K562 (cell line): ENCODE data around the gene ZNF785. TPM values are rescaled to one million over a fixed set of nuclear protein-coding genes. Genes with fewer than 3 reads are reported as not detected.
A peak's percentile ranks its signal among the peaks of the same experiment; 100 is the strongest.

Source experiments
- ETV6 ChIP-seq, 3 experiments: fragments of 150-350 bp in 1 of 3; sonication (generic) in 1 of 3; formaldehyde crosslinking in 1 of 3; IDR thresholded peaks; 2 replicates each; pipeline versions ENCODE4 v1.6.1 to v1.8.0; 2014 to 2022; ENCODE audit warnings: borderline replicate concordance in 2 of 3, low read depth in 2 of 3, antibody characterized with exemption in 1 of 3, low read length in 1 of 3, mild to moderate bottlenecking in 1 of 3, missing genetic modification reagents in 1 of 3
- HLTF ChIP-seq: fragments of 450-650 bp; IDR thresholded peaks from 2 replicates; pipeline ENCODE4 v1.6.1; 2016
- NR2C1 ChIP-seq, 2 experiments: fragments of 450-650 bp; IDR thresholded peaks; 2 replicates each; pipeline ENCODE4 v1.6.1; 2017; ENCODE audit warnings: mild to moderate bottlenecking in 2 of 2, antibody characterized with exemption in 1 of 2, inconsistent platforms in 1 of 2, missing compliant biosample characterization in 1 of 2, missing genetic modification characterization in 1 of 2
- polyA plus RNA-seq, 8 experiments: library from polyadenylated mRNA; depleted of rRNA in 4 of 8; stranded (reverse) in 5 of 8; unstranded in 3 of 8; fragments of >200 nt; fragmentation: Nextera tagmentation in 2 of 8; fragmentation: Illumina TruSeq in 1 of 8; extraction: Ambion mirVana in 2 of 8; extraction: Trizol in 1 of 8; gene quantifications; 2 replicates each; pipeline versions ENCODE4 v1.2.1 to v1.2.3, GENCODE V29; 2011 to 2014; ENCODE audit warnings: inconsistent platforms in 1 of 8, missing spikeins in 1 of 8
- total RNA-seq, 7 experiments: library from RNA; depleted of rRNA in 6 of 7; stranded (reverse); fragments of >200 nt in 6 of 7; fragmentation: Illumina TruSeq in 2 of 7; extraction: Trizol in 2 of 7; gene quantifications; 2 replicates each; pipeline versions ENCODE4 v1.2.1 to v1.2.3, GENCODE V29; 2011 to 2021; ENCODE audit warnings: low replicate concordance in 1 of 7
- TF ChIP-seq, protein P1 (sequence below), 2 experiments: IDR thresholded peaks in 1 of 2; conservative IDR thresholded peaks in 1 of 2; 2 replicates each; pipeline ENCODE4 v1.6.1; 2016; ENCODE audit warnings: low read depth in 2 of 2, mild to moderate bottlenecking in 1 of 2, missing compliant biosample characterization in 1 of 2, missing genetic modification characterization in 1 of 2, moderate library complexity in 1 of 2
- TF ChIP-seq, protein P2 (sequence below): fragments of 200-800 bp; sonication (Bioruptor generic); IDR thresholded peaks from 2 replicates; pipeline ENCODE4 v1.6.1; 2017; ENCODE audit warnings: missing genetic modification characterization, missing compliant biosample characterization
- TF ChIP-seq, protein P3 (sequence below): fragments of 450-650 bp; IDR thresholded peaks from 2 replicates; pipeline ENCODE4 v1.6.1; 2014; ENCODE audit warnings: low read depth, mild to moderate bottlenecking, moderate library complexity, borderline replicate concordance
- TF ChIP-seq, protein P4 (sequence below), 2 experiments: IDR thresholded peaks; 2 replicates each; pipeline ENCODE4 v1.6.1; 2012; ENCODE audit warnings: improper control_type of control experiment in 2 of 2, low read depth in 2 of 2, low read length in 2 of 2, borderline replicate concordance in 1 of 2
- TF ChIP-seq, protein P5 (sequence below), 2 experiments: IDR thresholded peaks; 2 replicates each; pipeline ENCODE4 v1.6.1; 2011; ENCODE audit warnings: borderline replicate concordance in 1 of 2, control low read depth in 1 of 2, low read depth in 1 of 2, low read length in 1 of 2, mild to moderate bottlenecking in 1 of 2, mixed read lengths in 1 of 2, moderate library complexity in 1 of 2; ENCODE audit not compliant: insufficient read depth in 1 of 2, insufficient read length in 1 of 2, poor library complexity in 1 of 2, severe bottlenecking in 1 of 2; ENCODE audit errors: extremely low read depth in 1 of 2

Gene ZNF785
- total and polyA plus RNA-seq, 9 of the 15 experiments (the other 6 are each of a cell fraction or from before 2014, with no cell fraction given), result 0.64 to 11.0 (median 6.4) TPM

DNA sequence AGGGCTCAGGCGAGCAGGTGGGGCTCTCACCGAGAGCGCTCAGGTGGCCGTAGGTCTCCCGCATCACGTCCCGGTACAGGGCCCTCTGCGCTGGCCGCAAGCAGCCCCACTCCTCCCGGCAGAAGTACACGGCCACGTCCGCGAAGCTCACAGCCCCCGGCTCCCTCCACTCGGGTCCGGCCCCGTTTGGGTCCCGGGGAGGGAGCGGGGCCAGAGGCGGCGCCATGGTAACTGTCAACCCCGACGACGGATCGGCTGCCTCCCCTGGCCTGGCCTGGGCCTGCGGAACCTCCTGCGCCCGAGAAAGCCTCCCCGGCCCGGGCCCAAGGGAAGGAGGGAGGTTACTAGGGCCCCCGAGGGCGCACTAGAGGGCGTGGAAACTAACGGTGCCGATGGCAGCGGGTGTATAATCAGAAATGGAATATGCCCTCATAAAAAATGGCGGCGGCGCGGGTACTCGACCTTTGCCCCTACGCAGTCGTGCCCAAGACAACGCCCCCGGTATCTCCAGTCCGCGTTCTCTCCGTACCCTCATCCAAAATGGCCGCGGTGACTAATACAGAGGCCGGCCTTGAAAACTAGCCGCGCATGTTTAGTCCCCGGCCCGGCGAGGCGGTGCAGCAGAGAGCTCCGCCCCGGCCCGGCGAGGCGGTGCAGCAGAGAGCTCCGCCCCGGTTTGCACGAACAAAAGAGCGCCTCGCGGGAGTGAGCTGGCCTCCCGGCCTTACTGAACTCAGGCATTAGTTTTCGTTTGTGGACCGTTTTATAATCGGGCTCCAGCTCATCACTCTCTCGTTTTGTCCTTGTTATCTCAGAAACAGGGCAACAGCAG is 27.3 kb downstream of the ZNF785 start, which contains the start of gene ZNF764 (continued):
- TF ChIP-seq, protein P1, sequence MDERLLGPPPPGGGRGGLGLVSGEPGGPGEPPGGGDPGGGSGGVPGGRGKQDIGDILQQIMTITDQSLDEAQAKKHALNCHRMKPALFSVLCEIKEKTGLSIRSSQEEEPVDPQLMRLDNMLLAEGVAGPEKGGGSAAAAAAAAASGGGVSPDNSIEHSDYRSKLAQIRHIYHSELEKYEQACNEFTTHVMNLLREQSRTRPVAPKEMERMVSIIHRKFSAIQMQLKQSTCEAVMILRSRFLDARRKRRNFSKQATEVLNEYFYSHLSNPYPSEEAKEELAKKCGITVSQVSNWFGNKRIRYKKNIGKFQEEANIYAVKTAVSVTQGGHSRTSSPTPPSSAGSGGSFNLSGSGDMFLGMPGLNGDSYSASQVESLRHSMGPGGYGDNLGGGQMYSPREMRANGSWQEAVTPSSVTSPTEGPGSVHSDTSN (CRISPR knock-in tag; IDR thresholded peaks at IDR 0.05; ENCODE audit: low read depth), result no peak
- TF ChIP-seq, protein P1 (tag; conservative IDR thresholded peaks at IDR 0.05; ENCODE audit: low read depth), result no peak
- TF ChIP-seq, protein P2, sequence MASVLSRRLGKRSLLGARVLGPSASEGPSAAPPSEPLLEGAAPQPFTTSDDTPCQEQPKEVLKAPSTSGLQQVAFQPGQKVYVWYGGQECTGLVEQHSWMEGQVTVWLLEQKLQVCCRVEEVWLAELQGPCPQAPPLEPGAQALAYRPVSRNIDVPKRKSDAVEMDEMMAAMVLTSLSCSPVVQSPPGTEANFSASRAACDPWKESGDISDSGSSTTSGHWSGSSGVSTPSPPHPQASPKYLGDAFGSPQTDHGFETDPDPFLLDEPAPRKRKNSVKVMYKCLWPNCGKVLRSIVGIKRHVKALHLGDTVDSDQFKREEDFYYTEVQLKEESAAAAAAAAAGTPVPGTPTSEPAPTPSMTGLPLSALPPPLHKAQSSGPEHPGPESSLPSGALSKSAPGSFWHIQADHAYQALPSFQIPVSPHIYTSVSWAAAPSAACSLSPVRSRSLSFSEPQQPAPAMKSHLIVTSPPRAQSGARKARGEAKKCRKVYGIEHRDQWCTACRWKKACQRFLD, result peak; percentile 80; the same call in 1 of the 2 replicates
- TF ChIP-seq, protein P3, sequence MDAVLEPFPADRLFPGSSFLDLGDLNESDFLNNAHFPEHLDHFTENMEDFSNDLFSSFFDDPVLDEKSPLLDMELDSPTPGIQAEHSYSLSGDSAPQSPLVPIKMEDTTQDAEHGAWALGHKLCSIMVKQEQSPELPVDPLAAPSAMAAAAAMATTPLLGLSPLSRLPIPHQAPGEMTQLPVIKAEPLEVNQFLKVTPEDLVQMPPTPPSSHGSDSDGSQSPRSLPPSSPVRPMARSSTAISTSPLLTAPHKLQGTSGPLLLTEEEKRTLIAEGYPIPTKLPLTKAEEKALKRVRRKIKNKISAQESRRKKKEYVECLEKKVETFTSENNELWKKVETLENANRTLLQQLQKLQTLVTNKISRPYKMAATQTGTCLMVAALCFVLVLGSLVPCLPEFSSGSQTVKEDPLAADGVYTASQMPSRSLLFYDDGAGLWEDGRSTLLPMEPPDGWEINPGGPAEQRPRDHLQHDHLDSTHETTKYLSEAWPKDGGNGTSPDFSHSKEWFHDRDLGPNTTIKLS, result 0 out of 2 replicates have a peak, but pooled peaks have one; percentile 68
- TF ChIP-seq ETV6 (IDR thresholded peaks at IDR 0.05; ENCODE audit: borderline replicate concordance in 1 of 2, low read depth in 2 of 2, low read length in 1 of 2) (no peak), ETV6 (CRISPR knock-in tag; IDR thresholded peaks at IDR 0.05; ENCODE audit: borderline replicate concordance) (no peak), HLTF (no peak), NR2C1 (IDR thresholded peaks at IDR 0.05) (peak; percentile 98), NR2C1 (tag; IDR thresholded peaks at IDR 0.05) (peak; percentile 100)
- TF ChIP-seq, protein P4, sequence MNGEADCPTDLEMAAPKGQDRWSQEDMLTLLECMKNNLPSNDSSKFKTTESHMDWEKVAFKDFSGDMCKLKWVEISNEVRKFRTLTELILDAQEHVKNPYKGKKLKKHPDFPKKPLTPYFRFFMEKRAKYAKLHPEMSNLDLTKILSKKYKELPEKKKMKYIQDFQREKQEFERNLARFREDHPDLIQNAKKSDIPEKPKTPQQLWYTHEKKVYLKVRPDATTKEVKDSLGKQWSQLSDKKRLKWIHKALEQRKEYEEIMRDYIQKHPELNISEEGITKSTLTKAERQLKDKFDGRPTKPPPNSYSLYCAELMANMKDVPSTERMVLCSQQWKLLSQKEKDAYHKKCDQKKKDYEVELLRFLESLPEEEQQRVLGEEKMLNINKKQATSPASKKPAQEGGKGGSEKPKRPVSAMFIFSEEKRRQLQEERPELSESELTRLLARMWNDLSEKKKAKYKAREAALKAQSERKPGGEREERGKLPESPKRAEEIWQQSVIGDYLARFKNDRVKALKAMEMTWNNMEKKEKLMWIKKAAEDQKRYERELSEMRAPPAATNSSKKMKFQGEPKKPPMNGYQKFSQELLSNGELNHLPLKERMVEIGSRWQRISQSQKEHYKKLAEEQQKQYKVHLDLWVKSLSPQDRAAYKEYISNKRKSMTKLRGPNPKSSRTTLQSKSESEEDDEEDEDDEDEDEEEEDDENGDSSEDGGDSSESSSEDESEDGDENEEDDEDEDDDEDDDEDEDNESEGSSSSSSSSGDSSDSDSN (IDR thresholded peaks at IDR 0.05; ENCODE audit: borderline replicate concordance in 1 of 2, low read depth in 2 of 2, low read length in 2 of 2), result 0 out of 4 replicates have a peak, but pooled peaks have one; percentile 25 to 59
- TF ChIP-seq, protein P5, sequence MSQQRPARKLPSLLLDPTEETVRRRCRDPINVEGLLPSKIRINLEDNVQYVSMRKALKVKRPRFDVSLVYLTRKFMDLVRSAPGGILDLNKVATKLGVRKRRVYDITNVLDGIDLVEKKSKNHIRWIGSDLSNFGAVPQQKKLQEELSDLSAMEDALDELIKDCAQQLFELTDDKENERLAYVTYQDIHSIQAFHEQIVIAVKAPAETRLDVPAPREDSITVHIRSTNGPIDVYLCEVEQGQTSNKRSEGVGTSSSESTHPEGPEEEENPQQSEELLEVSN (IDR thresholded peaks at IDR 0.05; ENCODE audit: borderline replicate concordance in 1 of 2, extremely low read depth in 1 of 2, insufficient read depth in 1 of 2, insufficient read length in 1 of 2, low read depth in 1 of 2, low read length in 1 of 2, poor library complexity in 1 of 2, severe bottlenecking in 1 of 2), result peak in 1 of 2 experiments; percentile 39
